HG03064 (cell line): ENCODE measurements around the gene CAMKV.
A peak's percentile ranks its signal among the peaks of the same experiment; 100 is the strongest.
"Not testable (repeated sequence)": the region's sequence is repeated elsewhere in the genome, so short reads cannot be mapped to it uniquely, and the experiment has no call there.

ENCODE experiments used
- ATAC-seq: cut with Tn5 transposase; IDR thresholded peaks from one replicate; pipeline ENCODE4 v1.9.1; 2021; ENCODE audit warnings: low read depth; ENCODE audit not compliant: unreplicated experiment

CAMKV gene

DNA sequence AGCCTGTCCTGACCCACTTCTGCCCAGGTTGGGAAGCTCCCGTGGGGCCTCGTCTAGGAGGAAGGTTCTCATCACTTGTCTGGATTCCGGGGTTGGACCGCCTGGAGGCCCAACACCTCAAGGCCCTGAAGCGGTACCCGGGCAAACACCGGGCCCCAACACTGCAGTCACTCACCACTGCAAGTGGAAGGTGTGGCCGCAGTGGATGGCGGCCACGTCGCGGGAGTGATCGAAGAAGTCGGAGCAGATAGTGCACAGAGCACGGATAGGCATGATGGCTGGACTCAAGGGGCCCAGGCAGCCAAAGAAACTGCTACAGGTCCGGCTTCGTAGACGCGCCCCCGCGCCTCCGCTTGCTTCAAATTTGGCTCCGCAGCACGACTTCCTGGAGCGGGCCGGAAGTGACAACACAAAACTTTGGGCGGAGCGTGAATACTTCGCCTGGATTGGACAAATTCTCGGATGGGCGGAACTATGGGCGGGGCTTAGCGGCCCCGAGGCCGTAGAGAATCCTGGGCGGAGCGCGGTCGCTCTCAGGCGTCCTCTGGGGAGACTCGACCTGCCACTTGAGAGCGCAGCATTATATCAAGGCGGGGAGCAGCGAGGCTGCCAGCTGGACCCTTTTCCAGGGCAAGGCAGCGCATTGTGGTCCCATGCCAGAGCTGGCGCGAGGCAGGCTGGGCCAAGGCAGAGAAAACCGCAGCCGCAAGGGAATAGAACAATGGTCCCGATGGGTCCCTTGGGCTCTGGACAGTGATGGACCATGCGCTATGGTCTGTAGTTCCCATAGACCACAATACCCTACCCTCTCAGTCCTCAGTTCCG, 13.3 kb downstream of the CAMKV start, which contains the start of gene TRAIP:
TRAIP (minus strand) TSS at position 384 of the 825 bp plus-strand sequence; CDS start at position 273, 111 bp downstream.
- ATAC-seq: peak; percentile 92

DNA sequence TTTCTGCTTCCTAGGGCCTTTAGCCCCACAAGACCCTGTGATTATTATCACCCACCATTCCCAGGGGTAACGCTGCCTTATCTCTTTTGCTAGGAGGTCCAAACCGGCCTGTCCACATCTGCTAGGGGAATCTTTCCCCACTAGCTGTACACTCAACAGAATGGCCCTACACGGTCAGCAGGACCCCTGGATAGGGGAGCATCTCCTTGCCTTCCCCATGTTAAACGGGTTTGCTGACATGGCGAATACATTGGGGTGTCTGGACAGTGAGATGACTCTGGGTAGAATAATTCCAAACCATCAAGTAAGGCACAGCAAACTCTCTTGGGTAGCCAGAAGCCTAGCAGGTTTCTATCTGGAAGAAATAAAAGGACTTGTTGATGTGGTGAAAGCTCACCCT, 14.0 kb downstream of the CAMKV start:
- no peak for ATAC-seq

DNA sequence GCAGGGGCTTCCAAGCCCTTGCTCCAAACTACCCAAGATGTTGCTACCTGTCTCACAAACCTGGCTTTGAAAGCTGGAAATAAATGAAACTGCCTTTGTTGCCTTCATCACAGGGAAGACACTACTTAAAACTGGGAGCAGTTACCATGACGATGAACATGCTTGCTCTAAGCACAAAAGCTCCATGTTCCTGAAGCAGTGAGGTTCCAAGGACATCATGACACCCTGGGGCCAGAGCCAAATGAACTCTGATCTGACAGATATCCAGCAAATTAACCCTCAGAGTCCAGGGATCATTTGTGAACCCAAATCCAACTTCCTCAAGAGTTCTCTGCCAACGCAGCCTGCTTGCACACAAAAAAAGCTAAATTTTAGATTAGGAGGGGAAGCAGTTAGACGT, 24.0 kb downstream of the CAMKV start:
- ATAC-seq: no peak

DNA sequence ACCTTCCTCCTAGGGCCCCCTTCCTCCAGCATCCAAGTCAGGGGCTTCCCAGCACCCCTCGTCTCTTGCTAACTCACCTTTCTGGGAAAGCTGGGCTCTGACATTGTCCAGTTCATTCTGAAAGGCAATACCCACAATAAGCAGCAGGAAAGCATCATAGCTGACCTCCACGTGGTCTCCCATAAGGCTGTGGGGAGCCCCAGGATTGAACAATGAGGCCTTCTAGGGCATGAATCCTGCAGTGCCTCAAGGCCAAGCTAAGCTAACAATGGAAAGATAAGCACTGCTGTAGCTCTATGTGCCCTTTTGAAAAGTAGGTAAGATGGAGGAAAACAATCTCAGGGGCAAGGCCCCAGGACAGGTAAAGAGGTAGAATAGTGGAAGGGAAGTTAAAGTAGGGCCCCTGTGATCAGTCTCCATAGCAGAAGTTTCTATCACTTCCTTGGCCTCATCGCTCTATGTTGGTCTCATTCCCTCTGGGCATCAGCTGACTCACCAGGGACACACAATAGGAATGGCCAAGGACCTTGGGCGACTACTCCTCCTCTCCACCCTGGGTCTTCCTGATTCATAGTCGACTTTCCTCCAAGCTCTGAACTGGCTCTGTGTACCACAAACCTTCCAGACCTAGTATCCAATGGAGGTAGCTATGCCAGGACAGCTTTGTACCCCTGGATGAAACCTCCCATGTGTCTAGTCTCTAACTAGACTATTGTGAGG, 25.1 kb downstream of the CAMKV start:
- no peak for ATAC-seq

DNA sequence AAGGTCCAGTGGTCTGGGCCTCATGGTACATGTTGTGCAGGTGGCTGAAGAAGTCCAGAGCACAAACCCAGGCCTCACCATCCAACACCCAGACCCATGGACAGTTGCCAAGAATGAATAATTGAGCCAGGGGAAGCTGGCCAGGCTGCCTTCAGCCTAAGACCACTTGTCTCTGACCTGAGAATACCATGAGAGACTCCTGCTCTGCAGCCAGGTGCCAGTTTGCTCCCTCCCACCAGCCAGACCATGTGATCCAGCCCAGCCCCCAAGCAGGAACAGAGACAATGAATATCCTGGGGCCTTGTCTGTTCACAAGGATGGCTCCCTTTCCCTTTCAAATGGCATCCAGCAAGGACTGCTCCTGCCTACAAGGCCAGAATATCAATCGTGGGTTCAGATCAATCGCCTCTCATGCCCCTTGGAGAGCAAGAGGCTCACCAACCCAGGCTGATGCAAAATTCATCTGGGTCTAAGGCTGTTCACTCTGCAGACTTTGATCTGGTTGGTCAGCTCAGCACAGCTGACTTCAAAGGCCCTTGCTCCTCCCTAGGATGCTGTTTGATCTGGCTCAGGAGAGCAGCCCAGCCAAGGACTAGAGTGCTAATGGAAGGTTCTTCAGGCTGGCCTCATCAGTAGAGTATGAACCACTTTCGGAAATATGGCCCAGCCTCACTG, 26.7 kb downstream of the CAMKV start:
- no peak for ATAC-seq

DNA sequence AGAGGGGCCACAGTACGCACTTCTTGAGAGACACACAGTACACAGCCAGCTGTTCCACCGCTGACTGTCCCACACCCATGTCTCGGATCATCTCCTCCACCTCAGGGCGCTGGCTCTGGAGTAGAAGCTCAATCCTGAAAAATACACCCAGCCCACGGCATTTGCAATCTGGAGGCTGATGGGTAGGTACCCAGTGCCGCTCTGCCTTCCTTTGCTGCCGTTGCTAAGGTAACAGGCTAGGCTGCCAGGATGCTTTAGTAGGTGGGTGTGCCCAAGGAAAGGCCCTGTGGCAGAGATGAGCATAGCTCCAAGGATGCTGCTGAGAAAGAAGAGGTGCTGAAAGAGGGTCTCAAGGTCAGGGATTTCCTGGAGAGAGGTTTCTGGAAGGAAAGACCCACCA, 27.9 kb downstream of the CAMKV start:
- ATAC-seq: no peak

DNA sequence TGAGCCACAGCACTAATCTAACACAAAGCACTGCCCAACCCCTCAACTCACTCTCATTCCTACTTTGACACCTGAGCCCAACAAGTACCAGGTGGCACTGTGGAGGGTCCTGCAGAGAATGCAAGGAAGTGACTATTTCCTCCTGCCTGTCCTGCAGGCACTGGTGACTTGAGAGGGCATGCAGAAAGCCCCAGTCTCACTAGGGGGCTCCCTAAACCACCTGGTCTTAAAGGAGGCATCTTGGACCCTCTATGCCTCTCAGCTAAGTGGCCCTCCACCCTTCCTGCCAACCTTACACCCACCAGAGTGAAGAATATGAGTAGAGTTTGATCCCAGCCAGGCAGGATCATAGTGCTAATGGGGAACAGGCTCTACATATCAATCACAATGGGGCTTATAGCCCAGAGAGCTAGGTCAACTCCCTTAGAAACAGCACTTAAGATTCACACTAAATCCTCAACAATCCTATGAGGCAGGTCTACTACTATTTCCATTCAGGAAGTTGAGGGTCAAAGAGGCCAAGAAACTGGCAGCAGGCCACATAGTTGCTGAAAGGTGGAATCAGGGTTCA, 28.5 kb downstream of the CAMKV start:
- ATAC-seq: no peak

DNA sequence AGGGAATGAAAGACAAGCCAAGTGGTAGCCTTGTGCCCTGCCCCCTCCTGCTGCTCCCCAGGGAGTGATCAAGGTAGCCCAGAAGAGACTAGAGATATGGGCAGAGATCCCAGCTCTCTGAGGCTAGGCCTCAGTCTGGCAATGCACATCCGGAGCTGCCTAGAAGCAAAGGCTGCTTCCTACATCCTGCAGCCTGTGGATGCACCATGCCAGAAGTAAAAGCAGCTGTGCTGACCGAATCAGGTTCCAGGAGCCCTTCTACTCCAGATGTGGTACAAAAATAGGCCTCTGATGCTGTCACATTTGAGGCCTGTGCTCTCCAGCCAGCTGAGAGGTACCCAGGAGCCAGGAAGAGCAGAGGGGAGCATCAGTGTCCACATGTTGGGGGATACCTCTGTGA, 29.3 kb downstream of the CAMKV start:
- ATAC-seq: no peak

DNA sequence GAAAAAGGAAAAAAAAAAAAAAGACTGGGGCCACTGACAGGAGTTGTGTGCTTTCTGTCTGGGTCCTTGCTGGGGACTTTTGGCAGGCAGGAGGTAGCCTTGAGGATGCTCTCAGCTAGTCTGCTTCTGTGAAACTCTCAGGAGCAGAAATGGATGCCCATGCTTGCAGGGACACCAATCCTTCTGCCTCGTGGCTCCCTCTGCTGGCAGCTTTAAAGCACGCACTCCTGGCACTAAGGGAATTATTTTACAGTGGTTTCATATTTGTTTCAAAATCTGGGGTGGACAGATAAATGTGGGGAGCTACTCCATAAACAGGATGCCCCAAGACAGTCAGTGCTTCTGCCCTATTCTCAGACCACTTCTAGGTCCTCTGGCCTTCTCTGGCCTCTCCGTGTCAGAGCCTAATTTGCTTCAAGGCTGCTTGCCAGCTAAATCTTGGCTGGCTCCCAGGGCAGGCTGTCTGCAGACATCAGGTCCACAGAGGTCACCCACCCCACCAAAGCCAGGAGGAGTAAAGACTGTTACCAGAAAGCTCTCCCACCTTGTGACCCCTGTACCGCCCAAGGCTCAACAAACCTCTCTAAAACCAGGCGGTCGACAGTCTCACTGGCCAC, 30.4 kb downstream of the CAMKV start:
- ATAC-seq: no peak

DNA sequence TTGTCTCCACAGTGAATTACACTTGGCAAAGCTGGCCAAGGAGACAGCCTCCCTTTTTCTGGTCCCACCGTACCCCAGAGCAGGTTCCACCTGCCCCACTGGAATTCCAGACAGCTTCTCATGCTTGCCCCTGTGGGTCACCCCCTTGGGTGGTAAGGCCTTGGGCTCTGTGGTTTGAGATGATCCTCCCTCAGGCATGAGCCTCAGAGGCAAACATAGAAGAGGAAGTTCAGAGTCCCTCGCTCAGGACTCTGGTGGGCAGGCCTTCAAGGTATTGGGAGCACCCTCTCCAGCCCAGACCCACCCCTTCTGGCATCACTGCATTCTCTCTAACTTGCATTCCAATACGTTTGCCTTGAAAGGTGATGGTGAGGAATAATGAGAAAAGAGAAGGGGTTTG, 38.4 kb downstream of the CAMKV start:
- ATAC-seq: no peak

DNA sequence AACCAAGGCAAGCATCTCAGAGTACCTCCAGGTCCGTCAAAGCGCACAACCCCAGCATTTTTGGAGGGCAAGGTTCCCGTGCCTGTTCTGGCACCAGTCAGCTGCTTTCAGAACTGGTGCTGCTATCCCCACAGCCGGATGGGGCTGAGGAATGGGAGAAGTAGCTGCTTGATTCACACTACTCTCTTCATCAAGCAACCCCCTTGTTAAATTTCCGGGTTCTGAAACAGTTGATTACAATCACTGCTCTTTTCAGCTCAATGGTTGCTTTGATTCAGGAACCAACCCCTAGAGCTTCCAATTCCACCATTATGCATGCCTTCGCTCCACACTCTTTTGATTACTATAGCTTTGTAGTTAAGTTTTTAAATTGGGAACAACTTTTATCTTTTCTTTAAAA, 43.7 kb downstream of the CAMKV start:
- no peak for ATAC-seq

DNA sequence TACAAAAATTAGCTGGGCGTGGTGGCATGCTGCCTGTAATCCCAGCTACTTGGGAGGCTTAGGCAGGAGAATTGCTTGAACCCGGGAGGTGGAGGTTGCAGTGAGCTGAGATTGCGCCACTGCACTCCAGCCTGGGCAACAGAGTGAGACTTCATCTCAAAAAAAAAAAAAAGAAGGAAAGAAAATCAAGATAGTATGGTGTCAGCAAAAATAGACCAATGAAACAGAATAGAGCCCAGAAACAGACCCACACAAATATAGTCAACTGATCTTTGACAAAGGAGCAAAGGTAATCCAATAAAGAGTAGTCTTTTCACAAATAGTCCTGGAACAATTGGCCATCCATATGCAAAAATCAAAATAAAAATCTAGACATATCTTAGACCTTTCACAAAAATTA, 46.6 kb downstream of the CAMKV start:
- not testable (repeated sequence) for ATAC-seq

DNA sequence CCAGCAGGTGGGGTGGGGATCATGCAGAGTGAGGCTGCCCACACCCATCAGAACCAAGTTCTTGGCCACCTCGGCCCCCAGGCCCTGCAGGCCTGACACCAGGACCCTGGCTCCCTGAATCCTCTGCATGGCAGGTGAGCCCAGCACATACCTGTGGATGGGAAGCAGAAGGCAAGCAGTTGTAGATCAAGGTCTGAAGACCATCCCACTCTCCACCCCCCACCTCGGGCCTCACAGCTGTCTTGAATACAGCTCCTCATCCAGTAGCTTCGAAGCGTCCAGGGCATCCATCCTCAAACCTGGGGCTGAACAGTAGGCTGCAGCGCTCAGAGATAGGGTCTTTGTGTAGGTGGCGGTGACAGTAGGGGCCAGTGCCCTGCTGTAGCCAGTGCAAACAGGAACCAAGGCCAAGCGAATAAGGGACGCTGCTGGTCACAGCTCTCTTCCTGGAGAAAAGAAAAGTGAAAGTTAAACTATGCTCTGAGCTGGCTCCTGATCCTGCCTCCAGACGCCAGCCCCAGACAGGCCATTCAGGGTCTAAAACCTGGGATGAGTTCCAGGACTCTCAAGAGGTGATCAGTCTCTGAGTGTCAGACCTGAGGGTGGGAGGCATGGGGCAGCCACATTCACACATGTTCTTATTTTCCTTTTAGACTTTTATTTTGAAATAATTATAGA, 56.1 kb downstream of the CAMKV start, which contains the start of gene UBA7:
UBA7 (minus strand) TSS at position 457 of the 678 bp plus-strand sequence; CDS start at position 291, 166 bp downstream.
- ATAC-seq: peak; percentile 63

DNA sequence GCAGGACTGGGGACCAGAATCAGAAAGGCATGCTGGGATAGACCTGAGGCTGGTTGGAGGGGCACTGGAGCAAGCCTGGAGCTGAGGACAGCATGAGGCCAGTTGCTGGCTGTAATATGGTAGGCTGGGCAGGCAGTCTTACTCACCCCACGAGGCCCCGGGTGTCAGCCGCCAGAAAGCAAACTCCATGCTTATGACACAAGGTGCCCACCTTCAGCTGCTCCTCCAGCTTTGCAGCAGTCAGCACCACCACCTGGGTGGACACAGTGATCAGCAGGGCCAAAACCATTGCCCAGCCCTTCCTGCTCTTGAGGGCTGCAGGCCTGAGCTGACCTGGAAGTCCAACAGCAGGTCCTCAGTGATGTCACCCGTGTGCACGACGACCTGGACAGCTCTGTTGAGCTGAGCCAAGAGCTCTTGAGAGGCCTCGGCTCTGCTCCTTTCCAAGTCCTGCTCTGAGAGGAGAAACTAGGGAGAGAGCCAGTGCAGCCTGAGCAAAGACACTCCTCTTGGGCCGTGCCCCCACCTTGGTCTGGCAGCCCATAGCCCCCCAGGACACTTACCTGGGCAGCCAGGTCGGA, 56.7 kb downstream of the CAMKV start:
- no peak for ATAC-seq
